Right lobe of liver (tissue), 4 donors: ENCODE measurements around the gene ZNF488.

Experiments used
- CTCF ChIP-seq, 4 donors: fragments of 200-600 bp in 3 of 4; fragments of 450-650 bp in 1 of 4; IDR thresholded peaks; one replicate each; pipeline versions ENCODE4 v1.5.1 to v1.8.0; 2016 to 2022; ENCODE audit warnings: antibody characterized with exemption in 4 of 4, mild to moderate bottlenecking in 2 of 4
- POLR2A ChIP-seq: fragments of 450-650 bp; IDR thresholded peaks from one replicate; pipeline ENCODE4 v1.6.1; 2017; ENCODE audit warnings: antibody characterized with exemption, mild to moderate bottlenecking
- donor health status: DM: no; HTN: no; CAD: no.
- donor health status: DM: no; HTN: no; CAD: no.
- donor health status: DM: no; HTN: yes; CAD: no.

GRCh38 chr10:47396311-47396717, 12.2 kb upstream of the ZNF488 start:
- TF ChIP-seq CTCF (IDR thresholded peaks at IDR 0.05) (no peak), POLR2A (no peak)
